Endodermal cell (in vitro differentiated cells): ENCODE data around the gene UNK. TPM values are rescaled to one million over a fixed set of nuclear protein-coding genes. Genes with fewer than 3 reads are reported as not detected.

Source experiments
- DNase-seq: peaks from one replicate; pipeline ENCODE4 v3.0.0-alpha.2; 2017
- H3K27ac ChIP-seq: 2 replicates; pipeline ENCODE4 v1.5.1; 2013; ENCODE audit warnings: mild to moderate bottlenecking, low read depth, low read length, moderate library complexity
- H3K27me3 ChIP-seq: 2 replicates; pipeline ENCODE4 v1.6.1; 2013; ENCODE audit warnings: mild to moderate bottlenecking, low read length, moderate library complexity; ENCODE audit not compliant: insufficient read depth, control insufficient read depth, poor library complexity, severe bottlenecking
- H3K36me3 ChIP-seq: 2 replicates; pipeline ENCODE4 v1.7.0; 2013; ENCODE audit warnings: mild to moderate bottlenecking, low read length, moderate library complexity; ENCODE audit not compliant: control insufficient read depth, insufficient read depth
- H3K4me1 ChIP-seq: one replicate; pipeline ENCODE4 v1.7.0; 2013; ENCODE audit warnings: low read length; ENCODE audit not compliant: control insufficient read depth, insufficient read depth
- H3K4me3 ChIP-seq: 2 replicates; pipeline ENCODE4 v1.5.1; 2013; ENCODE audit warnings: mild to moderate bottlenecking, low read length, moderate library complexity
- H3K9ac ChIP-seq: 2 replicates; pipeline ENCODE4 v1.6.1; 2013; ENCODE audit warnings: mild to moderate bottlenecking, low read length, moderate library complexity; ENCODE audit not compliant: poor library complexity, severe bottlenecking; ENCODE audit errors: extremely low read depth
- H3K9me3 ChIP-seq: 2 replicates; pipeline ENCODE4 v1.6.1; 2013; ENCODE audit warnings: mild to moderate bottlenecking, low read length, moderate library complexity; ENCODE audit not compliant: control insufficient read depth
- H3K27ac Mint-ChIP-seq: 2 replicates; pipeline ENCODE4 v1.8.0; 2020; ENCODE audit warnings: mixed read lengths
- H3K27me3 Mint-ChIP-seq: 2 replicates; pipeline ENCODE4 v1.8.0; 2021; ENCODE audit warnings: mild to moderate bottlenecking, mixed read lengths; ENCODE audit not compliant: insufficient read depth
- H3K36me3 Mint-ChIP-seq: 2 replicates; pipeline ENCODE4 v1.8.0; 2020; ENCODE audit warnings: low read depth, mixed read lengths
- H3K4me1 Mint-ChIP-seq: 2 replicates; pipeline ENCODE4 v1.8.0; 2020; ENCODE audit warnings: mixed read lengths
- H3K4me3 Mint-ChIP-seq: 2 replicates; pipeline ENCODE4 v1.8.0; 2020; ENCODE audit warnings: mild to moderate bottlenecking, moderate library complexity, mixed read lengths
- H3K9me3 Mint-ChIP-seq: 2 replicates; pipeline ENCODE4 v1.8.0; 2020; ENCODE audit warnings: mild to moderate bottlenecking, mixed read lengths
- WGBS, 2 experiments: methylation state at CpG; one replicate each; pipeline versions ENCODE4 v1.1.5 to v1.1.7; 2013; ENCODE audit warnings: missing lambda C conversion rate in 2 of 2, mixed read lengths in 1 of 2; ENCODE audit not compliant: insufficient coverage in 1 of 2, insufficient read length in 1 of 2; 5-methylcytosine and 5-hydroxymethylcytosine counted together
- total RNA-seq, 2 donors: library from RNA; stranded (reverse); fragmentation: NEBNext Ultra II Directional in 1 of 2; extraction: Animal tissue kit (Norgen Biotek cat#: 25700) in 1 of 2; gene quantifications; 2 replicates in 1 of 2; 3 replicates in 1 of 2; pipeline ENCODE4 v1.2.1, GENCODE V29; 2021
- TF ChIP-seq, protein P1 (sequence below): fragments of 200-600 bp; sonication (generic); conservative IDR thresholded peaks from 2 replicates; pipeline ENCODE4 v1.5.0; 2021; ENCODE audit warnings: antibody characterized with exemption, mild to moderate bottlenecking

The UNK gene
- total RNA-seq, 2 donors from 2014 or later, result 38.0 to 39.0 TPM

DNA sequence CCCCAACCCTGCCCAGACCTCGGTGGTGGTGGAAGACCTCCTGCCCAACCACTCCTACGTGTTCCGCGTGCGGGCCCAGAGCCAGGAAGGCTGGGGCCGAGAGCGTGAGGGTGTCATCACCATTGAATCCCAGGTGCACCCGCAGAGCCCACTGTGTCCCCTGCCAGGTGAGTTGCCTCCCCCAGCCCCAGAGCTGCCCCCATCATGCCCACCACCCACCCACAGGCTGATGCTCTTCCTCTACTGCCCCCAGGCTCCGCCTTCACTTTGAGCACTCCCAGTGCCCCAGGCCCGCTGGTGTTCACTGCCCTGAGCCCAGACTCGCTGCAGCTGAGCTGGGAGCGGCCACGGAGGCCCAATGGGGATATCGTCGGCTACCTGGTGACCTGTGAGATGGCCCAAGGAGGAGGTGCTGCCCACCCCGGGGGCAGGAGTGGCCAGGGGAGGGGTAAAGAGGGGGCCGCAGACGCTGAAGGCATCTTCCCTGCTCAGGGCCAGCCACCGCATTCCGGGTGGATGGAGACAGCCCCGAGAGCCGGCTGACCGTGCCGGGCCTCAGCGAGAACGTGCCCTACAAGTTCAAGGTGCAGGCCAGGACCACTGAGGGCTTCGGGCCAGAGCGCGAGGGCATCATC, 28.0 kb upstream of the UNK start:
- H3K27me3 ChIP-seq, result no peaks in the 10 kb centered on the region
- H3K9ac ChIP-seq, result no peak overlapping the region
- Mint-ChIP-seq H3K27me3 (peaks cover 2% of the 10 kb centered on the region), H3K4me3 (no peak overlapping the region), H3K36me3 (no peaks in the 10 kb centered on the region), H3K9me3 (no peaks in the 10 kb centered on the region), H3K27ac (no peak overlapping the region), H3K4me1 (peaks cover 9% of the 10 kb centered on the region)
- no peak for DNase-seq
- H3K27ac ChIP-seq, result no peak overlapping the region
- H3K36me3 ChIP-seq, result no peaks in the 10 kb centered on the region
- H3K9me3 ChIP-seq, result no peaks in the 10 kb centered on the region
- peaks cover 5% of the 10 kb centered on the region for H3K4me1 ChIP-seq
- TF ChIP-seq, protein P1, sequence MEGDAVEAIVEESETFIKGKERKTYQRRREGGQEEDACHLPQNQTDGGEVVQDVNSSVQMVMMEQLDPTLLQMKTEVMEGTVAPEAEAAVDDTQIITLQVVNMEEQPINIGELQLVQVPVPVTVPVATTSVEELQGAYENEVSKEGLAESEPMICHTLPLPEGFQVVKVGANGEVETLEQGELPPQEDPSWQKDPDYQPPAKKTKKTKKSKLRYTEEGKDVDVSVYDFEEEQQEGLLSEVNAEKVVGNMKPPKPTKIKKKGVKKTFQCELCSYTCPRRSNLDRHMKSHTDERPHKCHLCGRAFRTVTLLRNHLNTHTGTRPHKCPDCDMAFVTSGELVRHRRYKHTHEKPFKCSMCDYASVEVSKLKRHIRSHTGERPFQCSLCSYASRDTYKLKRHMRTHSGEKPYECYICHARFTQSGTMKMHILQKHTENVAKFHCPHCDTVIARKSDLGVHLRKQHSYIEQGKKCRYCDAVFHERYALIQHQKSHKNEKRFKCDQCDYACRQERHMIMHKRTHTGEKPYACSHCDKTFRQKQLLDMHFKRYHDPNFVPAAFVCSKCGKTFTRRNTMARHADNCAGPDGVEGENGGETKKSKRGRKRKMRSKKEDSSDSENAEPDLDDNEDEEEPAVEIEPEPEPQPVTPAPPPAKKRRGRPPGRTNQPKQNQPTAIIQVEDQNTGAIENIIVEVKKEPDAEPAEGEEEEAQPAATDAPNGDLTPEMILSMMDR, result no peak
- no peak overlapping the region for H3K4me3 ChIP-seq
- 92 to 94% methylated on average over 22 to 29 of the region's 29 CpGs for WGBS, 2 experiments

DNA sequence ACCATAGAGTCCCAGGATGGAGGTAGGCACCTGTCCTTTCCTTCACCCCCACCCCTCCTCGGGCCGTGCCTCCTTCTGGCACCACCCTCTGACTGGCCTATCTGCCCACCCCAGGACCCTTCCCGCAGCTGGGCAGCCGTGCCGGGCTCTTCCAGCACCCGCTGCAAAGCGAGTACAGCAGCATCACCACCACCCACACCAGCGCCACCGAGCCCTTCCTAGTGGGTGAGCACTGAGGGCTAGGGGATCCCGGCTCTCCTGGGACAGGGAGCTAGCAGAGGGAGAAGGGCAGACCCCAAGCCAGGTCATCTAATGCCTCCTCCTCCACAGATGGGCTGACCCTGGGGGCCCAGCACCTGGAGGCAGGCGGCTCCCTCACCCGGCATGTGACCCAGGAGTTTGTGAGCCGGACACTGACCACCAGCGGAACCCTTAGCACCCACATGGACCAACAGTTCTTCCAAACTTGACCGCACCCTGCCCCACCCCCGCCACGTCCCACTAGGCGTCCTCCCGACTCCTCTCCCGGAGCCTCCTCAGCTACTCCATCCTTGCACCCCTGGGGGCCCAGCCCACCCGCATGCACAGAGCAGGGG, 27.4 kb upstream of the UNK start:
- no peak overlapping the region for H3K4me3 ChIP-seq
- H3K27me3 ChIP-seq, result no peaks in the 10 kb centered on the region
- WGBS, 2 experiments, result 88 to 96% methylated on average over 8 to 21 of the region's 21 CpGs
- peaks cover 2% of the 10 kb centered on the region for H3K27me3 Mint-ChIP-seq
- DNase-seq, result no peak
- no peaks in the 10 kb centered on the region for H3K36me3 Mint-ChIP-seq
- TF ChIP-seq, protein P1, result no peak
- H3K27ac Mint-ChIP-seq, result no peak overlapping the region
- no peaks in the 10 kb centered on the region for H3K9me3 Mint-ChIP-seq
- no peak overlapping the region for H3K4me3 Mint-ChIP-seq
- H3K4me1 Mint-ChIP-seq, result peaks cover 9% of the 10 kb centered on the region
- H3K9ac ChIP-seq, result no peak overlapping the region
- no peak overlapping the region for H3K27ac ChIP-seq
- peaks cover 5% of the 10 kb centered on the region for H3K4me1 ChIP-seq
- H3K36me3 ChIP-seq, result no peaks in the 10 kb centered on the region
- H3K9me3 ChIP-seq, result no peaks in the 10 kb centered on the region

DNA sequence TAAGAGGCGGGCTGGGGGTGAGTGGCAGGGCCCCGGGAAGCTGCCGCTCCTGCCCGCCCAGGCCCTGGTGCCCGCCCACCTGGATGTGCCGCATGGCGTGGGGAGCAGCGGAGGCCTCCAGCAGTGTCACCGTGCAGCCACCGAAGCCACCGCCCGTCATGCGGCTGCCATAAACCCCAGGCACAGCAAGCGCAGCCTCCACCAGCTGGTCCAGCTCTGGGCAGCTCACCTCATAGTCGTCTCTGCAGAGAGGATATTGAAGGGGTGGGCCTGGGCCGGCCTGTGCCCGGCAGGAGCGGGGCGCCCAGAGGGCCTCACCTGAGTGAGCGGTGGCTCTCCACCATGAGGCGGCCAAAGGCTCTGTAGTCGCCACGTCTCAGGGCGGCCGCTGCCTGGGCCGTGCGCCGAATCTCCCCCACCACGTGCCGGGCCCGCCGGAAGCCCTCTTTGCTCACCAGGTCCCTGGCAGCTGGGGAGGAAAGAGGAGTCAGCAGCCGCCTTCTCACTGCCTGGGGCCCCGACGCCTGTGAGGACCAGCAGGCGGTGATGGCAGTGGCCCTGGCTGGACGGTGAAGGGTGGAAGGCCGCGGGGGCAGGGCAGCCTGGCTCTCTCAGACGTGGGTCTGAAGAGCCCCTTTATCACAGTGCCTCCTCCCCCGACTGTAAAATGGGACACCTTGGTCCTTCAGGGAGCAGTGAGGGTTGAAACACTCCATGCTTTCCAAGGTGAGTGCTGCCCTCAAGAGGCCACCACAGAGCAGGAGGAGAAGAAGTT, 26.3 kb upstream of the UNK start:
- WGBS, 2 experiments, result 92% methylated on average over 20 to 41 of the region's 41 CpGs
- no peak overlapping the region for H3K27ac Mint-ChIP-seq
- no peaks in the 10 kb centered on the region for H3K27me3 Mint-ChIP-seq
- H3K36me3 Mint-ChIP-seq, result no peaks in the 10 kb centered on the region
- no peak overlapping the region for H3K27ac ChIP-seq
- no peaks in the 10 kb centered on the region for H3K36me3 ChIP-seq
- H3K9ac ChIP-seq, result no peak overlapping the region
- TF ChIP-seq, protein P1, result peak; percentile 68
- H3K27me3 ChIP-seq, result no peaks in the 10 kb centered on the region
- no peak overlapping the region for H3K4me3 Mint-ChIP-seq
- peaks cover 5% of the 10 kb centered on the region for H3K4me1 ChIP-seq
- no peaks in the 10 kb centered on the region for H3K9me3 Mint-ChIP-seq
- H3K4me1 Mint-ChIP-seq, result peaks cover 9% of the 10 kb centered on the region
- no peaks in the 10 kb centered on the region for H3K9me3 ChIP-seq
- peak; percentile 85 for DNase-seq
- no peak overlapping the region for H3K4me3 ChIP-seq
